HT1080 (cell line): ENCODE measurements around the gene ELP4. TPM values are rescaled to one million over a fixed set of nuclear protein-coding genes. Genes with fewer than 3 reads are reported as not detected.
"Not testable (repeated sequence)": the region's sequence is repeated elsewhere in the genome, so short reads cannot be mapped to it uniquely, and the experiment has no call there.

Source experiments
- DNase-seq: peaks from one replicate; pipeline ENCODE4 v3.0.0-alpha.2; 2015; ENCODE audit warnings: low read depth
- total RNA-seq: library from RNA; depleted of rRNA; stranded (reverse); fragments of >200 nt; shearing (Covaris generic); gene quantifications from 2 replicates; pipeline ENCODE4 v1.2.3, GENCODE V29; 2014

ELP4 gene
- total RNA-seq, 1 experiment from 2014 or later, result 19.7 TPM

- DNase-seq, result no peak
Measured at GRCh38 chr11:31692466-31692865, 182.9 kb downstream of the ELP4 start.

- DNase-seq, result not testable (repeated sequence)
Measured at GRCh38 chr11:31697049-31697448, 187.5 kb downstream of the ELP4 start.

- DNase-seq, result no peak
Measured at GRCh38 chr11:31699066-31699465, 189.5 kb downstream of the ELP4 start.

- DNase-seq, result peak; percentile 52
Measured at GRCh38 chr11:31702966-31703365, 193.4 kb downstream of the ELP4 start.

GRCh38 chr11:31706357-31706756 lies 196.8 kb downstream of the ELP4 start:
- DNase-seq, result no peak

GRCh38 chr11:31711137-31711536 lies 201.6 kb downstream of the ELP4 start:
- peak; percentile 44 for DNase-seq

GRCh38 chr11:31712851-31713250 lies 203.3 kb downstream of the ELP4 start:
- no peak for DNase-seq

- no peak for DNase-seq
Measured at GRCh38 chr11:31714840-31715239, 205.3 kb downstream of the ELP4 start.

- no peak for DNase-seq
Measured at GRCh38 chr11:31720225-31720624, 210.7 kb downstream of the ELP4 start.

- DNase-seq, result no peak
Measured at GRCh38 chr11:31720671-31721365, 211.3 kb downstream of the ELP4 start.

GRCh38 chr11:31722754-31723153 lies 213.2 kb downstream of the ELP4 start:
- no peak for DNase-seq

- peak; percentile 51 for DNase-seq
Measured at GRCh38 chr11:31725176-31725575, 215.6 kb downstream of the ELP4 start.

GRCh38 chr11:31728432-31728831 lies 218.9 kb downstream of the ELP4 start:
- no peak for DNase-seq

GRCh38 chr11:31740131-31740530 lies 230.6 kb downstream of the ELP4 start:
- no peak for DNase-seq

- not testable (repeated sequence) for DNase-seq
Measured at GRCh38 chr11:31740731-31741368, 231.3 kb downstream of the ELP4 start.

- no peak for DNase-seq
Measured at GRCh38 chr11:31747581-31747980, 238.0 kb downstream of the ELP4 start.

GRCh38 chr11:31757260-31757835 lies 247.8 kb downstream of the ELP4 start:
- no peak for DNase-seq

- DNase-seq, result no peak
Measured at GRCh38 chr11:31761636-31762035, 252.1 kb downstream of the ELP4 start.

GRCh38 chr11:31763296-31763695 lies 253.7 kb downstream of the ELP4 start:
- no peak for DNase-seq

- DNase-seq, result no peak
Measured at GRCh38 chr11:31764261-31764660, 254.7 kb downstream of the ELP4 start.

GRCh38 chr11:31764766-31765165 lies 255.2 kb downstream of the ELP4 start:
- DNase-seq, result no peak

- DNase-seq, result no peak
Measured at GRCh38 chr11:31767066-31767465, 257.5 kb downstream of the ELP4 start.

- DNase-seq, result no peak
Measured at GRCh38 chr11:31767685-31768084, 258.1 kb downstream of the ELP4 start.
